Fibroblast of lung (primary cell): ENCODE measurements around the gene MMP20. TPM values are rescaled to one million over a fixed set of nuclear protein-coding genes. Genes with fewer than 3 reads are reported as not detected.
"Not testable (repeated sequence)": the region's sequence is repeated elsewhere in the genome, so short reads cannot be mapped to it uniquely, and the experiment has no call there.

ENCODE experiments used
- DNase-seq, 2 donors: peaks; one replicate each; pipeline versions ENCODE4 v3.0.0 to v3.0.0-alpha.2; 2010; ENCODE audit warnings: low read depth in 2 of 2
- H2AFZ ChIP-seq: 2 replicates; pipeline ENCODE4 v1.5.1; 2012; ENCODE audit warnings: low read length, control low read depth, inconsistent platforms
- H3K27ac ChIP-seq: 2 replicates; pipeline ENCODE4 v1.5.1; 2011; ENCODE audit warnings: low read length, control low read depth; ENCODE audit not compliant: insufficient read depth
- H3K27me3 ChIP-seq: 2 replicates; pipeline ENCODE4 v1.5.1; 2011; ENCODE audit warnings: mild to moderate bottlenecking, low read length; ENCODE audit not compliant: control insufficient read depth, insufficient read depth
- H3K36me3 ChIP-seq: 2 replicates; pipeline ENCODE4 v1.5.1; 2011; ENCODE audit warnings: low read length; ENCODE audit not compliant: control insufficient read depth, insufficient read depth
- H3K4me1 ChIP-seq: 2 replicates; pipeline ENCODE4 v1.5.1; 2011; ENCODE audit warnings: low read length; ENCODE audit not compliant: control insufficient read depth, insufficient read depth; ENCODE audit errors: extremely low read depth
- H3K4me2 ChIP-seq: 2 replicates; pipeline ENCODE4 v1.5.1; 2011; ENCODE audit warnings: low read length, control low read depth; ENCODE audit not compliant: insufficient read depth; ENCODE audit errors: extremely low read depth
- H3K4me3 ChIP-seq, 4 experiments: fragments of 200-600 bp in 1 of 4; sonication (generic) in 1 of 4; replicated peaks in 1 of 4; 2 replicates each; pipeline ENCODE4 v1.5.1; 2011 to 2016; ENCODE audit warnings: low read length in 4 of 4, low read depth in 3 of 4, mild to moderate bottlenecking in 3 of 4, control low read depth in 2 of 4, inconsistent platforms in 1 of 4, mixed read lengths in 1 of 4; ENCODE audit not compliant: insufficient read depth in 1 of 4; ENCODE audit errors: control extremely low read depth in 1 of 4
- H3K79me2 ChIP-seq: 2 replicates; pipeline ENCODE4 v1.5.1; 2012; ENCODE audit warnings: mild to moderate bottlenecking, low read length, inconsistent platforms; ENCODE audit not compliant: control insufficient read depth, insufficient read depth
- H3K9ac ChIP-seq: 2 replicates; pipeline ENCODE4 v1.5.1; 2011; ENCODE audit warnings: mild to moderate bottlenecking, low read length, control low read depth; ENCODE audit not compliant: insufficient read depth
- H3K9me3 ChIP-seq: 2 replicates; pipeline ENCODE4 v1.5.1; 2012; ENCODE audit warnings: low read depth, low read length; ENCODE audit not compliant: control insufficient read depth, insufficient read depth
- H4K20me1 ChIP-seq: 2 replicates; pipeline ENCODE4 v1.5.1; 2011; ENCODE audit warnings: low read length; ENCODE audit not compliant: control insufficient read depth, insufficient read depth; ENCODE audit errors: extremely low read depth
- EZH2 ChIP-seq: IDR thresholded peaks from 2 replicates; pipeline ENCODE4 v1.5.1; 2012; ENCODE audit warnings: low read length, control low read depth, mild to moderate bottlenecking; ENCODE audit errors: missing control alignments
- polyA plus RNA-seq, 2 donors: library from polyadenylated mRNA; depleted of rRNA in 1 of 2; stranded (reverse) in 1 of 2; unstranded in 1 of 2; fragments of >200 nt; gene quantifications; 2 replicates each; pipeline ENCODE4 v1.2.1, GENCODE V29; 2011 to 2012; ENCODE audit warnings: missing spikeins in 1 of 2
- total RNA-seq: library from RNA; depleted of rRNA; stranded (reverse); fragments of >200 nt; gene quantifications from 2 replicates; pipeline ENCODE4 v1.2.1, GENCODE V29; 2014
- TF ChIP-seq, protein P1 (sequence below), 2 donors: IDR thresholded peaks in 1 of 2; conservative IDR thresholded peaks in 1 of 2; 1 replicate in 1 of 2; 2 replicates in 1 of 2; pipeline ENCODE4 v1.5.1; 2011 to 2012; ENCODE audit warnings: low read length in 2 of 2, control low read depth in 1 of 2, inconsistent platforms in 1 of 2, low read depth in 1 of 2, mild to moderate bottlenecking in 1 of 2

The MMP20 gene
- total and polyA plus RNA-seq, 2 donors (not counting 1 experiment from before 2014, with no cell fraction given) = not detected

GRCh38 chr11:102633385-102634026 is 8.4 kb upstream of the MMP20 start:
- no peak for DNase-seq
- H3K9me3 ChIP-seq = no peaks in the 10 kb centered on the region
- H3K79me2 ChIP-seq = no peaks in the 10 kb centered on the region
- H4K20me1 ChIP-seq = no peaks in the 10 kb centered on the region
- no peak overlapping the region for H3K4me2 ChIP-seq
- no peaks in the 10 kb centered on the region for H3K27me3 ChIP-seq
- H3K4me1 ChIP-seq = no peaks in the 10 kb centered on the region
- no peak overlapping the region for H2AFZ ChIP-seq
- H3K4me3 ChIP-seq = no peak overlapping the region
- no peak overlapping the region for H3K9ac ChIP-seq
- TF ChIP-seq EZH2 = no peak
- TF ChIP-seq, protein P1, sequence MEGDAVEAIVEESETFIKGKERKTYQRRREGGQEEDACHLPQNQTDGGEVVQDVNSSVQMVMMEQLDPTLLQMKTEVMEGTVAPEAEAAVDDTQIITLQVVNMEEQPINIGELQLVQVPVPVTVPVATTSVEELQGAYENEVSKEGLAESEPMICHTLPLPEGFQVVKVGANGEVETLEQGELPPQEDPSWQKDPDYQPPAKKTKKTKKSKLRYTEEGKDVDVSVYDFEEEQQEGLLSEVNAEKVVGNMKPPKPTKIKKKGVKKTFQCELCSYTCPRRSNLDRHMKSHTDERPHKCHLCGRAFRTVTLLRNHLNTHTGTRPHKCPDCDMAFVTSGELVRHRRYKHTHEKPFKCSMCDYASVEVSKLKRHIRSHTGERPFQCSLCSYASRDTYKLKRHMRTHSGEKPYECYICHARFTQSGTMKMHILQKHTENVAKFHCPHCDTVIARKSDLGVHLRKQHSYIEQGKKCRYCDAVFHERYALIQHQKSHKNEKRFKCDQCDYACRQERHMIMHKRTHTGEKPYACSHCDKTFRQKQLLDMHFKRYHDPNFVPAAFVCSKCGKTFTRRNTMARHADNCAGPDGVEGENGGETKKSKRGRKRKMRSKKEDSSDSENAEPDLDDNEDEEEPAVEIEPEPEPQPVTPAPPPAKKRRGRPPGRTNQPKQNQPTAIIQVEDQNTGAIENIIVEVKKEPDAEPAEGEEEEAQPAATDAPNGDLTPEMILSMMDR (conservative IDR thresholded peaks at IDR 0.05 in 1 of 2, IDR thresholded peaks at IDR 0.05 in 1 of 2; ENCODE audit: low read depth in 1 of 2, low read length in 2 of 2) = no peak
- no peaks in the 10 kb centered on the region for H3K36me3 ChIP-seq
- H3K27ac ChIP-seq = no peak overlapping the region

GRCh38 chr11:102632026-102632425 is 6.9 kb upstream of the MMP20 start:
- no peaks in the 10 kb centered on the region for H3K9me3 ChIP-seq
- no peaks in the 10 kb centered on the region for H3K27me3 ChIP-seq
- no peaks in the 10 kb centered on the region for H3K79me2 ChIP-seq
- DNase-seq = peak in 1 of 2 donors; percentile 21
- no peak overlapping the region for H3K9ac ChIP-seq
- H3K27ac ChIP-seq = no peak overlapping the region
- H2AFZ ChIP-seq = no peak overlapping the region
- no peaks in the 10 kb centered on the region for H4K20me1 ChIP-seq
- no peaks in the 10 kb centered on the region for H3K4me1 ChIP-seq
- no peak overlapping the region for H3K4me2 ChIP-seq
- TF ChIP-seq, protein P1 (conservative IDR thresholded peaks at IDR 0.05 in 1 of 2, IDR thresholded peaks at IDR 0.05 in 1 of 2; ENCODE audit: low read depth in 1 of 2, low read length in 2 of 2) = no peak
- no peak for TF ChIP-seq EZH2
- H3K36me3 ChIP-seq = no peaks in the 10 kb centered on the region
- H3K4me3 ChIP-seq = no peak overlapping the region

DNA sequence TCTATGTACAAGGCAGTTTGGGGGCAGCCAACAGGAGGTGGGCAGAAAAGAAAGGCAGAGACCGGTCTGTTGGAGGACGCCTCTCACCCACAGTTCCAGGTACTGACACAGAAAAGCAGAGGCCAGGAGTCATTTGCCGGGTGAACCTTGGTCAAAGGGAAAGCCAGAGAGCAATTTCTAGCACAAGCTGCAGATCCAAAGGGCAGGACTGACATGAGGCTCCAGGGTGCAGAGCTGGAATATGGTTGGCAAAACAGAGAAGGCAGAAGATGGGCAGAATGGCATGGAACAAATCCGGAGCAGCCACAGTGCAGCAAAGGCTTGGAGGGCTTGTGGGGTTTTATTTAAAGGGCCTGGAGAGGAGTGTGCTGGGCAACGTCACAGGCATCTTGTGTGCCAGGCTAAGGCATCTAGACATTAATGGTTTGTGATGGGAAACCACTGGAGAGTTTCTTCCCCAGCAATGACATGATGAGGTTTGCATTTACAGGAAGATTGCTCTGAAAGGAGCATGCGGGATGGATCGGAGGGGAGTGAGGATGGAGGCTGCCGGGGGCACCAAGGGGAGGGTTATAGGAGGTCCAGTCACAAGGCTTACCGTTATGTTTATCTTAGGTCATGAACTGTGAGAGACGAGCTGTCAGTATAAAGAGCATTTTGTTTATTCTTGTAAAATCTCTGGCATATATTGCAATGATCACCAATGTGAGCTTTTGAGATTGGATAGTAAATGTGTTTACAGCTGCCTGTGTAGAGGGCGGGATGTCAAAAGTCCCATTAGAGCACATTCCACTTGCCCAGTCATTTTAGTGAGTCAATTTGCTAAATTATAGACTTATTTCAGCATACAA is 5.7 kb upstream of the MMP20 start:
- Histone ChIP-seq H3K4me1 (no peaks in the 10 kb centered on the region), H3K79me2 (no peaks in the 10 kb centered on the region), H3K4me2 (peak overlapping the region; percentile 44), H3K27ac (no peak overlapping the region), H3K27me3 (no peaks in the 10 kb centered on the region), H3K9ac (no peak overlapping the region), H2AFZ (no peak overlapping the region), H3K4me3 (no peak overlapping the region), H4K20me1 (no peaks in the 10 kb centered on the region), H3K9me3 (no peaks in the 10 kb centered on the region), H3K36me3 (no peaks in the 10 kb centered on the region)
- no peak for TF ChIP-seq EZH2
- TF ChIP-seq, protein P1 (conservative IDR thresholded peaks at IDR 0.05 in 1 of 2, IDR thresholded peaks at IDR 0.05 in 1 of 2; ENCODE audit: low read depth in 1 of 2, low read length in 2 of 2) = no peak
- DNase-seq = peak in 1 of 2 donors; percentile 41

GRCh38 chr11:102629908-102630307 is 4.8 kb upstream of the MMP20 start:
- not testable (repeated sequence) for H3K27ac ChIP-seq, H3K4me2 ChIP-seq, H2AFZ ChIP-seq, H3K79me2 ChIP-seq, H3K9me3 ChIP-seq, H3K4me3 ChIP-seq, H3K9ac ChIP-seq, H3K36me3 ChIP-seq, H3K4me1 ChIP-seq, DNase-seq, H4K20me1 ChIP-seq, H3K27me3 ChIP-seq
